Panc1 (cell line): ENCODE data around the gene APLP2.

Source experiments
- POLR2AphosphoS5 ChIP-seq: IDR thresholded peaks from 2 replicates; pipeline ENCODE4 v1.6.1; 2012; ENCODE audit warnings: mild to moderate bottlenecking, low read depth, low read length, moderate library complexity
- TF ChIP-seq, protein P1 (sequence below): fragments of 450-650 bp; IDR thresholded peaks from 2 replicates; pipeline ENCODE4 v1.5.1; 2017; ENCODE audit warnings: mild to moderate bottlenecking
- TF ChIP-seq, protein P2 (sequence below), 2 experiments: IDR thresholded peaks; 2 replicates each; pipeline ENCODE4 v1.6.1; 2011 to 2012; ENCODE audit warnings: low read depth in 2 of 2, control low read depth in 1 of 2, low read length in 1 of 2, mild to moderate bottlenecking in 1 of 2, moderate library complexity in 1 of 2; ENCODE audit not compliant: insufficient read depth in 1 of 2

DNA sequence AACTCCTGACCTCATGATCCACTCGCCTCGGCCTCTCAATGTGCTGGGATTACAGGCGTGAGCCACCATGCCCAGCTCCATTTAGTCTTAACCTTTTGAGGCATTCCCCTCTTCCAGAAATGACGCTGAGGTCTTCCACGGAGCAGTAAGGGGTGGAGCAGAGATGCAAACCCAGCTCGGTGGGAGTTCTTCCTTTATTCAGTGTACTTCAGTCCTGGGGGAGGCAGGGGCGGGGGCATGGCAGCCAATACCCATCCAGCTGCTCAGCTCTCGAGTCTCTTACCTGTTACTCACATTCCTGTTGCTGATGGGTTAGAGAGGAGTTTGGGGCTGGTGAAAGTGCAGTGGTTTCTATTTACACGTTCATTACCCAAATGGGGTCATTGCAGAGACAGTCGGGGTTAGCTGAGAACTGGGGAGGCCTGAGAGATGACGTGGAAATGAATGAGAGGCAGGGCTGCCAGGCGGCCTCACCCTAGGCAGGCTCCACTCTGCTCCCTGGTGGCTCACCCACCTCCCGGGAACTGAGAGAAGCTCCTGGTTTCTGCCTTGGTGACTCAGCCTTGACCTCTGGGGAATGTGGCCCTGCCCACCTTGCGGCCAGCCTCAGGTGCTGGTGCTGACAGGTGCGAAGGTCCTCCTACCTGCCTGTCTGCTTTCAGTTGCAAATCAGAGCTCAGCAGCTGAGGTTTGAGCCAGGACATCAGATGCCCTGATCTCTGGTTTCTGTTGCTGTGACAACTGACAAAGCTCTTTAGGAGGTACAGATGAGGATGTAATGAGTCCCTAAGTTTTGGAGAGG lies 76.5 kb downstream of the APLP2 start:
- TF ChIP-seq, protein P1, sequence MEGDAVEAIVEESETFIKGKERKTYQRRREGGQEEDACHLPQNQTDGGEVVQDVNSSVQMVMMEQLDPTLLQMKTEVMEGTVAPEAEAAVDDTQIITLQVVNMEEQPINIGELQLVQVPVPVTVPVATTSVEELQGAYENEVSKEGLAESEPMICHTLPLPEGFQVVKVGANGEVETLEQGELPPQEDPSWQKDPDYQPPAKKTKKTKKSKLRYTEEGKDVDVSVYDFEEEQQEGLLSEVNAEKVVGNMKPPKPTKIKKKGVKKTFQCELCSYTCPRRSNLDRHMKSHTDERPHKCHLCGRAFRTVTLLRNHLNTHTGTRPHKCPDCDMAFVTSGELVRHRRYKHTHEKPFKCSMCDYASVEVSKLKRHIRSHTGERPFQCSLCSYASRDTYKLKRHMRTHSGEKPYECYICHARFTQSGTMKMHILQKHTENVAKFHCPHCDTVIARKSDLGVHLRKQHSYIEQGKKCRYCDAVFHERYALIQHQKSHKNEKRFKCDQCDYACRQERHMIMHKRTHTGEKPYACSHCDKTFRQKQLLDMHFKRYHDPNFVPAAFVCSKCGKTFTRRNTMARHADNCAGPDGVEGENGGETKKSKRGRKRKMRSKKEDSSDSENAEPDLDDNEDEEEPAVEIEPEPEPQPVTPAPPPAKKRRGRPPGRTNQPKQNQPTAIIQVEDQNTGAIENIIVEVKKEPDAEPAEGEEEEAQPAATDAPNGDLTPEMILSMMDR = no peak
- TF ChIP-seq, protein P2, sequence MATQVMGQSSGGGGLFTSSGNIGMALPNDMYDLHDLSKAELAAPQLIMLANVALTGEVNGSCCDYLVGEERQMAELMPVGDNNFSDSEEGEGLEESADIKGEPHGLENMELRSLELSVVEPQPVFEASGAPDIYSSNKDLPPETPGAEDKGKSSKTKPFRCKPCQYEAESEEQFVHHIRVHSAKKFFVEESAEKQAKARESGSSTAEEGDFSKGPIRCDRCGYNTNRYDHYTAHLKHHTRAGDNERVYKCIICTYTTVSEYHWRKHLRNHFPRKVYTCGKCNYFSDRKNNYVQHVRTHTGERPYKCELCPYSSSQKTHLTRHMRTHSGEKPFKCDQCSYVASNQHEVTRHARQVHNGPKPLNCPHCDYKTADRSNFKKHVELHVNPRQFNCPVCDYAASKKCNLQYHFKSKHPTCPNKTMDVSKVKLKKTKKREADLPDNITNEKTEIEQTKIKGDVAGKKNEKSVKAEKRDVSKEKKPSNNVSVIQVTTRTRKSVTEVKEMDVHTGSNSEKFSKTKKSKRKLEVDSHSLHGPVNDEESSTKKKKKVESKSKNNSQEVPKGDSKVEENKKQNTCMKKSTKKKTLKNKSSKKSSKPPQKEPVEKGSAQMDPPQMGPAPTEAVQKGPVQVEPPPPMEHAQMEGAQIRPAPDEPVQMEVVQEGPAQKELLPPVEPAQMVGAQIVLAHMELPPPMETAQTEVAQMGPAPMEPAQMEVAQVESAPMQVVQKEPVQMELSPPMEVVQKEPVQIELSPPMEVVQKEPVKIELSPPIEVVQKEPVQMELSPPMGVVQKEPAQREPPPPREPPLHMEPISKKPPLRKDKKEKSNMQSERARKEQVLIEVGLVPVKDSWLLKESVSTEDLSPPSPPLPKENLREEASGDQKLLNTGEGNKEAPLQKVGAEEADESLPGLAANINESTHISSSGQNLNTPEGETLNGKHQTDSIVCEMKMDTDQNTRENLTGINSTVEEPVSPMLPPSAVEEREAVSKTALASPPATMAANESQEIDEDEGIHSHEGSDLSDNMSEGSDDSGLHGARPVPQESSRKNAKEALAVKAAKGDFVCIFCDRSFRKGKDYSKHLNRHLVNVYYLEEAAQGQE (IDR thresholded peaks at IDR 0.05; ENCODE audit: insufficient read depth in 1 of 2, low read depth in 2 of 2, low read length in 1 of 2) = no peak
- no peak for TF ChIP-seq POLR2AphosphoS5
